Hepatocyte (in vitro differentiated cells): ENCODE results near the gene MATK.

ENCODE experiments used
- CTCF ChIP-seq: fragments of 200-600 bp; sonication (generic); IDR thresholded peaks from 2 replicates; pipeline ENCODE4 v1.5.1; 2016; ENCODE audit warnings: antibody characterized with exemption, mild to moderate bottlenecking; ENCODE audit not compliant: poor library complexity
- EZH2 ChIP-seq: fragments of 200-600 bp; sonication (generic); IDR thresholded peaks from 2 replicates; pipeline ENCODE4 v1.6.1; 2016; ENCODE audit warnings: antibody characterized with exemption, mild to moderate bottlenecking, borderline replicate concordance
- EZH2phosphoT487 ChIP-seq: fragments of 200-600 bp; sonication (generic); IDR thresholded peaks from one replicate; pipeline ENCODE4 v1.6.1; 2018; ENCODE audit warnings: antibody characterized with exemption, mild to moderate bottlenecking, low read depth, moderate library complexity; ENCODE audit not compliant: unreplicated experiment, severe bottlenecking

GRCh38 chr19:3831601-3832000, 45.4 kb upstream of the MATK start:
- TF ChIP-seq CTCF (no peak), EZH2 (no peak), EZH2phosphoT487 (no peak)
